GM21619 (cell line): Measurements from ENCODE around the gene HIC2.
"Not testable (repeated sequence)": the region's sequence is repeated elsewhere in the genome, so short reads cannot be mapped to it uniquely, and the experiment has no call there.

Experiments
- ATAC-seq: cut with Tn5 transposase; IDR thresholded peaks from one replicate; pipeline ENCODE4 v1.9.1; 2021; ENCODE audit not compliant: unreplicated experiment

HIC2 gene

DNA sequence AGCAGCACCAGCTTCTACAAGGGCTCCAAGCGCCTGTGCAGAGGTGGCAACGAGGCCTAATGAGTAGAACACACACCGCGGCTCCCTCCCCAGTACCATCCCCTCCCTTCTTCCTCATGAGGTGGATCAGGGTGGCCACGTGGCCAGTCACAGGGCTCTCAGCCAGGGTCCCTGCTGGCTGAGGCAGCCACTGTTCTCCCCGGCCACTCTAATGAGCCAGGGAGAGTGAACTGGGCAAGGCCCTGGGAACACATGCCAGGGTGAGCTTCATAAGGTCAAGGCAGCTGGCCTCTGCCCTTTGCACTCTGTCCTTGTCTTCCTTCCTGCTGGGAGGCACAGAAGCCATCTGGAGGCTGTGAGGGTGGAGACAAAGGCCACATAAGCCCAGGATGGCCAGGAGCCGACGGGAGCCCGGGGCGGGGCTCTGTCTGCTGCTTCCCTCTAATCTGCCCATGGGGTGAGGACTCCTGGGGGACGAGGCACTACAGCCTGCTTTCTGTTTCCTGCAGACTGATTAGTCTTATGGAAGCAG is 72.0 kb downstream of the HIC2 start:
- ATAC-seq = not testable (repeated sequence)

- ATAC-seq = not testable (repeated sequence)
Observed at GRCh38 chr22:21490556-21490955, 73.4 kb downstream of the HIC2 start.

GRCh38 chr22:21492271-21492670 is 75.1 kb downstream of the HIC2 start:
- ATAC-seq = not testable (repeated sequence)

- not testable (repeated sequence) for ATAC-seq
Observed at GRCh38 chr22:21493789-21494782, 76.9 kb downstream of the HIC2 start.

GRCh38 chr22:21497984-21498383 is 80.8 kb downstream of the HIC2 start:
- not testable (repeated sequence) for ATAC-seq

DNA sequence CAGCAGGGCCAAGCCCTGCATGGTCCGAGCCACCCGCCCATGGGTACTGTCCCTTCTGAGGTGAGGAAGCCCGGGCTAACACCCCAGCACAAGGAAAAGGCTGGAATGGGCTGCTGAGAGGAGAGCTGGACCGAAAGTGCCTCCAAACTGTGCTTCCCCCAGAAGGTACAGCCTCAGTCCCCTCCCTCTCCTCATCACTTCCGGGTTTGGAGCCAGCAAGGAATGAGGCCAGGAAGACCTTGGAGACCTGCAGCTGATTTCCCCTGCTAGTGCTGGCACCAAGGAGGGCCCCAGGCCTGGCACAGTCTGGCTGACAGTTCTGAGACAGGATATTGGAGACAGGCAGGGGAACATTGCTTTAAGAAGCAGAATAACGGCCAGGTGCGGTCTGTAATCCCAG is 81.3 kb downstream of the HIC2 start:
- not testable (repeated sequence) for ATAC-seq

GRCh38 chr22:21499623-21500506 is 82.7 kb downstream of the HIC2 start:
- ATAC-seq = not testable (repeated sequence)
